ENCODE data around the gene SYNJ2BP.

The SYNJ2BP gene

DNA sequence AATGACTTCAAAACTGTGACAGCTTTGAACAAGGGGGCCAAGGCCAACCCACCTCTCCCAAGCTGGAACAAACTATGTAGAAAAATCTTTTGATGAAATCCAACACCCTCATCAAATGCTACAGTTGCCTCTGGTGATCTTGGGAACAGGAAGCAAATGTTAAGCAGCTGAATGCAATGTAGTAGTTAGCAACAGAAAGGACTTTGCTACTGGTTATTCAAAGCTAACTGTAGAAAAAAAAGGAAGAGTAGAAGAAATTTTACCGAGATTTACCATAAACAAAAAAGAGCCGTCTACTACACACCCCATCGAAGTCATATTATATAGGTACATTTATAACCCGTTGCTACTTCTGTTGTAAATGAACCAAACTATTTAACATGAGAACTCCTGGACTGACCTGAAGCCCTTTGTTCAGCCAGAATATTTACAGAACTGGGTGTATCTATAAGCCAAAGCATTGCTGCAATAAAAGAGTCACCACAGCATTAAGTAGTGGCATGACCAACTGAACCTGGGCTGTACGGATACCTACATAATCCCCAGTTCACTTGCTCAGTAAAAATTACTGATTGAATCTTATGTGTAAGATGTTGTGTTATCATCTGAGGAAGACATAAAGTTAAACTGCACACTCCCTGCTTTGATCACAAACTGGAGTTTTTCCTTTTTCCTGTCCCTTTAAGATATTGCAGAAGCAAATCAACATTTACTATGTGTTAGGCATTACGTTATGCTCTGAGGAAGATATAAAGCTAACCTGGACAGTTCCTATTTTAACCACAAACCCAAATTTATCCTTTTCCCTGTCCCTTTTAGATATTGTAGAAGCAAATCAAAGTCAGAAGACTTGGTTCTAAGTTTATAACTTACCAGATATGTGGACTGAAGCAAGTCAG, 25.1 kb downstream of the SYNJ2BP start:
- DNase-seq (ENCODE audit: low read depth) = no peak

DNA sequence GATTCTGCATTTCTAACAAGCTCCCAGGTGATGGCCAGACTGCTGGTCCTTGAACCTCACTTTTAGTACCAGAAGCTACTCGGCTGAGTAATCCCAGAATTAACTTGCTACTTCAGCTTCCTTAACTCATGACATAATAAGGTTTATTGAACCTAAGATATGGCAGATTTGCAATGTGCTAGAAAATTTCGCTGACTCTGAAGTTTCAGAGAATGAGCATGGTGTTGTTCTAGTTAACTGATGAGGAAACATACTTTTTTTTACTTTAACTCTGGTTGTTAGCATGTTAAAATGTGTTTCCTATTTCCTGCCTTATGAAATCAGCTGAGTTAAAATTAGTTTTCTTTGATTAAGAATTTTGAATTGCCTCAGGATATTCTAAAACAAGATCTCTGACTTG, 34.4 kb downstream of the SYNJ2BP start:
- DNase-seq (ENCODE audit: low read depth) = no peak

DNA sequence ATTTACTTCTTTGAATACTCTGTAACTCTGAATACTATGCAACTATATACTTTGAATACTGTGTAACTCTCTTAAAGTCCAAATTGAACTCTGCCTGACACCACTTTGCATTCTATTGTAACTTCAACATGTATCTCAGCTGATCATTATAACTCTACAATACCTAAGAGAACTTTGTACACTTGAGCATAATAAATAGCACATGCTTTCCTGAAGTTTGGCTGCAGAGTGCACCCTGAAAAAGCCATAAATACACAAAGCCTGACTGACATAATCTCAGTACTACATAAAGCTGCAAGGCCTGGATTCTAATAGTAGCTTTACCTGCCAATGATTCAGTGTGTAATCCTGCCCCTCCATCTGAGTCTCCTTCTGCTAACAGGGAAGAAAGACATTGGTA, 36.1 kb downstream of the SYNJ2BP start:
- DNase-seq (ENCODE audit: low read depth) = no peak

DNA sequence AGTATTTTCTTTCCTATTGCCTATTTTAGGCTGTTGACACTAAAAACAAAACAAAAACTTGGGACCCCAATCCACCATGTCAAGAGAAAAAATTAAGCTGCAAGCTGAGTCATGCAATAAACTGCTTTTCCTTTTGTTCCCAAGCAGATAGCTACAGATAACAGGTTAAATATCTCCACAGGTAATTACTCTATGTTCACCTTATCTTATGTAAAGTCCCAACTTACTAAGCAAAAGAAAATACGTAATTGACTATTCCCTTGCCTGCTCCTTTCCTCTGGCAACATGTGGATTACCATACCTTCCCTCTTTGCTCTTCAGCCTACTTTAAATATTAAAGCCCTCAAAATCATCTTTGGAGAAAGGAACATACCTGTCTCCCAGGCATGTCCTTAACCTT, 38.2 kb downstream of the SYNJ2BP start:
- DNase-seq (ENCODE audit: low read depth) = no peak

All from HS-27A (cell line).